ENCODE measurements around the gene TDRKH. TPM values are rescaled to one million over a fixed set of nuclear protein-coding genes. Genes with fewer than 3 reads are reported as not detected.

The TDRKH gene
- polyA plus RNA-seq, 1 experiment: 1.1 TPM

- H3K4me3 ChIP-seq (ENCODE audit: low read depth, low read length): no peak overlapping the region
- H3K27me3 ChIP-seq (ENCODE audit: control insufficient read depth, insufficient read depth, low read length): no peaks in the 10 kb centered on the region
- CTCF ChIA-PET: interaction anchor here (1.0 kb wide), 1 partner anchor 226 kb away, joined by 3 read pairs; no protein-coding TSS in a partner anchor
- POLR2A ChIA-PET: no interaction called here
- H3K36me3 ChIP-seq (ENCODE audit: control insufficient read depth, insufficient read depth, low read length): peaks cover 7% of the 10 kb centered on the region
- TF ChIP-seq, protein P1, sequence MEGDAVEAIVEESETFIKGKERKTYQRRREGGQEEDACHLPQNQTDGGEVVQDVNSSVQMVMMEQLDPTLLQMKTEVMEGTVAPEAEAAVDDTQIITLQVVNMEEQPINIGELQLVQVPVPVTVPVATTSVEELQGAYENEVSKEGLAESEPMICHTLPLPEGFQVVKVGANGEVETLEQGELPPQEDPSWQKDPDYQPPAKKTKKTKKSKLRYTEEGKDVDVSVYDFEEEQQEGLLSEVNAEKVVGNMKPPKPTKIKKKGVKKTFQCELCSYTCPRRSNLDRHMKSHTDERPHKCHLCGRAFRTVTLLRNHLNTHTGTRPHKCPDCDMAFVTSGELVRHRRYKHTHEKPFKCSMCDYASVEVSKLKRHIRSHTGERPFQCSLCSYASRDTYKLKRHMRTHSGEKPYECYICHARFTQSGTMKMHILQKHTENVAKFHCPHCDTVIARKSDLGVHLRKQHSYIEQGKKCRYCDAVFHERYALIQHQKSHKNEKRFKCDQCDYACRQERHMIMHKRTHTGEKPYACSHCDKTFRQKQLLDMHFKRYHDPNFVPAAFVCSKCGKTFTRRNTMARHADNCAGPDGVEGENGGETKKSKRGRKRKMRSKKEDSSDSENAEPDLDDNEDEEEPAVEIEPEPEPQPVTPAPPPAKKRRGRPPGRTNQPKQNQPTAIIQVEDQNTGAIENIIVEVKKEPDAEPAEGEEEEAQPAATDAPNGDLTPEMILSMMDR (IDR thresholded peaks at IDR 0.05; ENCODE audit: insufficient read depth, low read depth, low read length): no peak
- no peak for DNase-seq (ENCODE audit: low read depth)
These were observed 29.5 kb downstream of the TDRKH start for GRCh38 chr1:151760597-151761385.

- POLR2A ChIA-PET: interaction anchor here (0.6 kb wide), 1 partner anchor 343 kb away, joined by 19 read pairs; no protein-coding TSS in a partner anchor
- DNase-seq (ENCODE audit: low read depth): no peak
These were observed 31.1 kb downstream of the TDRKH start for GRCh38 chr1:151759241-151759640.

GRCh38 chr1:151756291-151756690, 34.0 kb downstream of the TDRKH start:
- Histone ChIP-seq H3K36me3 (ENCODE audit: control insufficient read depth, insufficient read depth, low read length) (peaks cover 1% of the 10 kb centered on the region; the same call in 1 of the 2 replicates), H3K27me3 (ENCODE audit: control insufficient read depth, insufficient read depth, low read length) (no peaks in the 10 kb centered on the region), H3K4me3 (ENCODE audit: low read depth, low read length) (no peak overlapping the region)
- no peak for DNase-seq (ENCODE audit: low read depth)
- TF ChIP-seq, protein P1 (IDR thresholded peaks at IDR 0.05; ENCODE audit: insufficient read depth, low read depth, low read length): no peak
- CTCF ChIA-PET: interaction anchor here (0.6 kb wide), 1 partner anchor 18 kb away, joined by 3 read pairs; no protein-coding TSS in a partner anchor
- POLR2A ChIA-PET: no interaction called here

More at GRCh38 chr1:151759241-151759640, 31.1 kb downstream of the TDRKH start:
- TF ChIP-seq, protein P1 (IDR thresholded peaks at IDR 0.05; ENCODE audit: insufficient read depth, low read depth, low read length): no peak
- CTCF ChIA-PET: no interaction called here
- H3K4me3 ChIP-seq (ENCODE audit: low read depth, low read length): no peak overlapping the region
- no peaks in the 10 kb centered on the region for H3K27me3 ChIP-seq (ENCODE audit: control insufficient read depth, insufficient read depth, low read length)
- peaks cover 7% of the 10 kb centered on the region for H3K36me3 ChIP-seq (ENCODE audit: control insufficient read depth, insufficient read depth, low read length)

DNA sequence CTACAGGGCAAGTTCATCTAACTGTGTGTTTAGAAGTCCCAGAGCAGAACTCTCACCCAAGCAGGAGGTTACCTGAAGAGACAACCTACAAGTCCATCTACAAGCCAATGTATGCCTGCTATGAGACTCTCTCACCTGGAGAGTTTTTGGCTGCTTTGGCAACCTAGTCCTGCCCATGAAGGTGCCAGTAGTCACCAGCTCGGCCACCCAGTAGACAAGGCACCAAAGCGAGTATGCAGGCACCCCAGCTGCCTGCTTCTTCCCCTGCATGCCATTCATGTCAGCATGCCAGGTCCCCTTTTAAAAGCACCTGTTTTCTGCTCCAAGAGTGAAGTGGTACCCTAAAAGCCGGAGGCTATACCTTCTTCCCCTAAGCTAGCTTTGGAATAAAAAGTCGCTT, 48.8 kb downstream of the TDRKH start:
- H3K27me3 ChIP-seq (ENCODE audit: control insufficient read depth, insufficient read depth, low read length): peaks cover 5% of the 10 kb centered on the region
- no peak for DNase-seq (ENCODE audit: low read depth)
- no peak overlapping the region for H3K4me3 ChIP-seq (ENCODE audit: low read depth, low read length)
- ChIA-PET CTCF (interaction anchor here (1.1 kb wide), 1 partner anchor 192 kb away, joined by 3 read pairs; no protein-coding TSS in a partner anchor), POLR2A (interaction anchor here (0.7 kb wide), 1 partner anchor 198 kb away, joined by 4 read pairs; no protein-coding TSS in a partner anchor)
- TF ChIP-seq, protein P1 (IDR thresholded peaks at IDR 0.05; ENCODE audit: insufficient read depth, low read depth, low read length): no peak
- no peaks in the 10 kb centered on the region for H3K36me3 ChIP-seq (ENCODE audit: control insufficient read depth, insufficient read depth, low read length)

DNA sequence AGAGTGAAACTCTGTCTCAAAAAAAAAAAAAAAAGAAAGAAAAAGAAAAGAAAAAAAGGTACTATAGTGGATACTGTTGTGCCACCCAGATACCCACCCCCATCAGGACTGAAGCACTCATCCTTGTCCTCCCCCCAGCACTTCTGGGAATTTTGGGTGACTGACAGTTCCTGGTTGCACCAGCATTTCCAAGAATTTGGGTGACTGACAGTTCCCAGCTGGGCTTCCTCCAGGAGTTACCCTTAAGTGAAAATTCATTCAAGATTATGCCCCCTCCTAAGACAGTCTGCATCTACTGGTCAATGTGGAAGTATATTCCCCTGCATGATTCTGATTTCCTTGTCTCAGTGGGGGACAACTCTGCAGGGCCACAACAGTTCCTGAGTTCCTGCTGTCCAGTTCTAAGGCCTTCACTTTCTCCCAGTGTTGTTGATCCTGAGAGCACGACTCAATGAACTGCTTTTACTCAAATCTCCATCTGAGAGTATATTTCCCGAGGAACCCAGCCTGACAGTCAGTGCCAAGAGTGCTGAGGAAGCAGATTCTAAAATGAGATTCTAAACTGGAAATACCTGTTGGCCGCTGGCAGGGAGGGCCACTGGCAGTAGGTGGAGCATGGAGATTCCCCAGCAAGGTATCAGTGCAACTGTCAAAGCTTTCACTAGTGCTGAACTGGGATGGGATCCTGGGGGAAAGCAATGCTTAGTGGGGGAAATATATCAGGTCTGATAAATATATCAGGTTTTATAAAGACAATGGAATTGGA, 50.5 kb downstream of the TDRKH start:
- CTCF ChIA-PET: interaction anchor here (0.9 kb wide), 1 partner anchor 35 kb away, joined by 3 read pairs; no protein-coding TSS in a partner anchor
- Histone ChIP-seq H3K27me3 (ENCODE audit: control insufficient read depth, insufficient read depth, low read length) (peaks cover 4% of the 10 kb centered on the region), H3K4me3 (ENCODE audit: low read depth, low read length) (no peak overlapping the region), H3K36me3 (ENCODE audit: control insufficient read depth, insufficient read depth, low read length) (no peaks in the 10 kb centered on the region)
- POLR2A ChIA-PET: no interaction called here
- DNase-seq (ENCODE audit: low read depth): no peak
- TF ChIP-seq, protein P1 (IDR thresholded peaks at IDR 0.05; ENCODE audit: insufficient read depth, low read depth, low read length): no peak

All from BJ (cell line).